IgD-negative memory B cell (primary cell): Measurements from ENCODE around the gene C7orf25. TPM values are rescaled to one million over a fixed set of nuclear protein-coding genes. Genes with fewer than 3 reads are reported as not detected.

ENCODE experiments used
- H3K27ac Mint-ChIP-seq, 3 donors: one replicate each; pipeline ENCODE4 v1.8.0; 2020 to 2022; ENCODE audit warnings: mild to moderate bottlenecking in 3 of 3, mixed read lengths in 3 of 3, moderate library complexity in 1 of 3
- H3K27me3 Mint-ChIP-seq: one replicate; pipeline ENCODE4 v1.8.0; 2021; ENCODE audit warnings: mixed read lengths
- H3K36me3 Mint-ChIP-seq: one replicate; pipeline ENCODE4 v1.8.0; 2020; ENCODE audit warnings: mild to moderate bottlenecking, mixed read lengths
- H3K4me1 Mint-ChIP-seq, 3 donors: one replicate each; pipeline ENCODE4 v1.8.0; 2020 to 2022; ENCODE audit warnings: mixed read lengths in 3 of 3, mild to moderate bottlenecking in 1 of 3
- H3K4me3 Mint-ChIP-seq, 4 donors: one replicate each; pipeline ENCODE4 v1.8.0; 2020 to 2022; ENCODE audit warnings: mild to moderate bottlenecking in 4 of 4, mixed read lengths in 4 of 4, moderate library complexity in 3 of 4
- H3K9me3 Mint-ChIP-seq, 3 donors: one replicate each; pipeline ENCODE4 v1.8.0; 2020 to 2021; ENCODE audit warnings: mixed read lengths in 3 of 3, mild to moderate bottlenecking in 1 of 3
- polyA plus RNA-seq: library from polyadenylated mRNA; unstranded; fragments of 300-500 nt; fragmentation: Illumina TruSeq; gene quantifications from one replicate; pipeline ENCODE4 v1.2.3, GENCODE V29; 2021

The C7orf25 gene
- 3.1 TPM for polyA plus RNA-seq

- Mint-ChIP-seq H3K27me3 (no peaks in the 10 kb centered on the region), H3K27ac (peak within 1 kb of the TSS; percentile 67 to 88 (median 85)), H3K36me3 (peaks cover 5% of the 10 kb centered on the region), H3K4me1 (peaks cover 15 to 24% (median 20%) of the 10 kb centered on the region in 3 donors), H3K4me3 (peak within 1 kb of the TSS; percentile 92 to 98 (median 93)), H3K9me3 (no peaks in the 10 kb centered on the region)
These were observed at the start of gene C7orf25 for GRCh38 chr7:42911454-42912447. Gene C7orf25, minus strand, starts transcription at chr7:42912070. Its CDS starts 1,170 bp downstream, at chr7:42910900.

GRCh38 chr7:42961170-42961569 is 49.3 kb upstream of the C7orf25 start:
- peaks cover 3 to 5% (median 4%) of the 10 kb centered on the region in 3 donors for H3K9me3 Mint-ChIP-seq
- no peak overlapping the region for H3K27ac Mint-ChIP-seq
- no peaks in the 10 kb centered on the region for H3K36me3 Mint-ChIP-seq
- H3K4me3 Mint-ChIP-seq = no peak overlapping the region
- no peaks in the 10 kb centered on the region for H3K4me1 Mint-ChIP-seq
- peaks cover 8% of the 10 kb centered on the region for H3K27me3 Mint-ChIP-seq

- no peaks in the 10 kb centered on the region for H3K4me1 Mint-ChIP-seq
- no peak overlapping the region for H3K4me3 Mint-ChIP-seq
- H3K9me3 Mint-ChIP-seq = peaks cover 3 to 5% (median 4%) of the 10 kb centered on the region in 3 donors
- H3K36me3 Mint-ChIP-seq = no peaks in the 10 kb centered on the region
- H3K27ac Mint-ChIP-seq = no peak overlapping the region
- H3K27me3 Mint-ChIP-seq = peaks cover 8% of the 10 kb centered on the region
These were observed 48.9 kb upstream of the C7orf25 start for GRCh38 chr7:42960762-42961161.

- Mint-ChIP-seq H3K4me1 (no peaks in the 10 kb centered on the region), H3K27me3 (peaks cover 8% of the 10 kb centered on the region), H3K27ac (no peak overlapping the region), H3K9me3 (peaks cover 4 to 9% (median 5%) of the 10 kb centered on the region in 3 donors), H3K36me3 (no peaks in the 10 kb centered on the region), H3K4me3 (no peak overlapping the region)
These were observed 47.7 kb upstream of the C7orf25 start for GRCh38 chr7:42959549-42959948.

GRCh38 chr7:42956062-42956461 is 44.2 kb upstream of the C7orf25 start:
- Mint-ChIP-seq H3K4me1 (no peaks in the 10 kb centered on the region), H3K27me3 (peaks cover 11% of the 10 kb centered on the region), H3K9me3 (peaks cover 4 to 9% (median 5%) of the 10 kb centered on the region in 3 donors), H3K4me3 (peak overlapping the region in 1 of 4 donors; percentile 17), H3K27ac (no peak overlapping the region), H3K36me3 (no peaks in the 10 kb centered on the region)

- no peaks in the 10 kb centered on the region for H3K4me1 Mint-ChIP-seq
- H3K4me3 Mint-ChIP-seq = no peak overlapping the region
- H3K27ac Mint-ChIP-seq = no peak overlapping the region
- no peaks in the 10 kb centered on the region for H3K36me3 Mint-ChIP-seq
- H3K27me3 Mint-ChIP-seq = peaks cover 3% of the 10 kb centered on the region
- H3K9me3 Mint-ChIP-seq = peaks cover 3 to 9% (median 4%) of the 10 kb centered on the region in 3 donors
These were observed 42.1 kb upstream of the C7orf25 start for GRCh38 chr7:42953994-42954393.

GRCh38 chr7:42952328-42952727 is 40.5 kb upstream of the C7orf25 start:
- no peaks in the 10 kb centered on the region for H3K4me1 Mint-ChIP-seq
- no peak overlapping the region for H3K27ac Mint-ChIP-seq
- H3K4me3 Mint-ChIP-seq = no peak overlapping the region
- peaks cover 3% of the 10 kb centered on the region for H3K27me3 Mint-ChIP-seq
- H3K9me3 Mint-ChIP-seq = peaks cover 3 to 9% (median 4%) of the 10 kb centered on the region in 3 donors
- H3K36me3 Mint-ChIP-seq = no peaks in the 10 kb centered on the region

- H3K4me3 Mint-ChIP-seq = no peak overlapping the region
- peaks cover 3% of the 10 kb centered on the region for H3K27me3 Mint-ChIP-seq
- H3K9me3 Mint-ChIP-seq = peaks cover 0 to 6% (median 0%) of the 10 kb centered on the region in 3 donors
- H3K27ac Mint-ChIP-seq = no peak overlapping the region
- H3K36me3 Mint-ChIP-seq = no peaks in the 10 kb centered on the region
- H3K4me1 Mint-ChIP-seq = peaks cover 0 to 6% (median 0%) of the 10 kb centered on the region in 3 donors
These were observed 38.5 kb upstream of the C7orf25 start for GRCh38 chr7:42950417-42950816.

- Mint-ChIP-seq H3K27ac (no peak overlapping the region), H3K4me1 (peaks cover 0 to 6% (median 0%) of the 10 kb centered on the region in 3 donors), H3K4me3 (no peak overlapping the region), H3K36me3 (peaks cover 2% of the 10 kb centered on the region), H3K9me3 (no peaks in the 10 kb centered on the region), H3K27me3 (peaks cover 3% of the 10 kb centered on the region)
These were observed 35.7 kb upstream of the C7orf25 start for GRCh38 chr7:42947521-42947920.

- Mint-ChIP-seq H3K27me3 (no peaks in the 10 kb centered on the region), H3K4me3 (no peak overlapping the region), H3K27ac (no peak overlapping the region), H3K9me3 (no peaks in the 10 kb centered on the region), H3K4me1 (peaks cover 0 to 6% (median 0%) of the 10 kb centered on the region in 3 donors), H3K36me3 (peaks cover 2% of the 10 kb centered on the region)
These were observed 34.7 kb upstream of the C7orf25 start for GRCh38 chr7:42946627-42946950.

- H3K36me3 Mint-ChIP-seq = peaks cover 2% of the 10 kb centered on the region
These were observed 34.2 kb upstream of the C7orf25 start for GRCh38 chr7:42945821-42946626.

GRCh38 chr7:42940985-42941847 is 29.3 kb upstream of the C7orf25 start:
- Mint-ChIP-seq H3K9me3 (no peaks in the 10 kb centered on the region), H3K36me3 (peaks cover 2% of the 10 kb centered on the region), H3K27me3 (no peaks in the 10 kb centered on the region), H3K27ac (peak overlapping the region in 1 of 3 donors; percentile 60), H3K4me3 (no peak overlapping the region), H3K4me1 (peaks cover 0 to 9% (median 4%) of the 10 kb centered on the region in 3 donors)

More at GRCh38 chr7:42945821-42946626, 34.2 kb upstream of the C7orf25 start:
- Mint-ChIP-seq H3K9me3 (no peaks in the 10 kb centered on the region), H3K27me3 (no peaks in the 10 kb centered on the region), H3K4me3 (peak overlapping the region in 1 of 4 donors; percentile 55), H3K27ac (no peak overlapping the region), H3K4me1 (peaks cover 0 to 6% (median 0%) of the 10 kb centered on the region in 3 donors)

- no peaks in the 10 kb centered on the region for H3K9me3 Mint-ChIP-seq
- peak overlapping the region in 1 of 3 donors; percentile 85 for H3K27ac Mint-ChIP-seq
- peaks cover 2% of the 10 kb centered on the region for H3K36me3 Mint-ChIP-seq
- H3K27me3 Mint-ChIP-seq = no peaks in the 10 kb centered on the region
- no peak overlapping the region for H3K4me3 Mint-ChIP-seq
- peaks cover 0 to 14% (median 7%) of the 10 kb centered on the region in 3 donors for H3K4me1 Mint-ChIP-seq
These were observed 27.8 kb upstream of the C7orf25 start for GRCh38 chr7:42939457-42940240.
